Small intestine (tissue), 7 donors: ENCODE measurements around the gene WDR54. TPM values are rescaled to one million over a fixed set of nuclear protein-coding genes. Genes with fewer than 3 reads are reported as not detected.

Experiments
- DNase-seq, 2 donors: peaks; one replicate each; pipeline versions ENCODE4 v3.0.0 to v3.0.0-alpha.2; 2013
- FAIRE-seq: peaks from 2 replicates; lab custom pipeline; 2012; peaks lifted over from hg19 to GRCh38; lab: Jason Lieb, UNC
- H3K27ac ChIP-seq, 3 donors: one replicate each; pipeline ENCODE4 v1.5.1; 2013; ENCODE audit warnings: low read length in 2 of 3, mild to moderate bottlenecking in 2 of 3, control low read depth in 1 of 3, inconsistent platforms in 1 of 3, low read depth in 1 of 3, moderate library complexity in 1 of 3
- H3K27me3 ChIP-seq, 3 donors: one replicate each; pipeline ENCODE4 v1.6.1; 2013; ENCODE audit warnings: low read length in 3 of 3, inconsistent platforms in 1 of 3; ENCODE audit not compliant: control insufficient read depth in 3 of 3, insufficient read depth in 3 of 3
- H3K36me3 ChIP-seq, 3 donors: one replicate each; pipeline ENCODE4 v1.6.1; 2013; ENCODE audit warnings: low read length in 3 of 3, inconsistent platforms in 1 of 3, low read depth in 1 of 3, mild to moderate bottlenecking in 1 of 3, moderate library complexity in 1 of 3; ENCODE audit not compliant: control insufficient read depth in 3 of 3, insufficient read depth in 2 of 3
- H3K4me1 ChIP-seq, 3 donors: one replicate each; pipeline ENCODE4 v1.6.1; 2013; ENCODE audit warnings: low read length in 2 of 3, inconsistent platforms in 1 of 3, low read depth in 1 of 3, mild to moderate bottlenecking in 1 of 3, moderate library complexity in 1 of 3; ENCODE audit not compliant: control insufficient read depth in 3 of 3, insufficient read depth in 2 of 3
- H3K4me3 ChIP-seq, 3 donors: one replicate each; pipeline ENCODE4 v1.5.1; 2013; ENCODE audit warnings: low read length in 3 of 3, control low read depth in 1 of 3, inconsistent platforms in 1 of 3, low read depth in 1 of 3, mild to moderate bottlenecking in 1 of 3, moderate library complexity in 1 of 3
- H3K9me3 ChIP-seq, 2 donors: one replicate each; pipeline ENCODE4 v1.6.1; 2013; ENCODE audit warnings: low read depth in 1 of 2, low read length in 1 of 2; ENCODE audit not compliant: control insufficient read depth in 2 of 2, insufficient read depth in 1 of 2
- WGBS, 3 donors: extraction: QIAGEN DNeasy Blood & Tissue Kit; methylation state at CpG; one replicate each; pipeline ENCODE4 v1.1.7; 2013; 5-methylcytosine and 5-hydroxymethylcytosine counted together
- polyA plus RNA-seq, 4 donors: library from polyadenylated mRNA; stranded (reverse) in 3 of 4; unstranded in 1 of 4; fragments of 200-250 nt in 3 of 4; fragments of 120-200 nt in 1 of 4; gene quantifications; one replicate each; pipeline versions ENCODE4 v1.2.1 to v1.2.3, GENCODE V29; 2013
- donor health status: healthy with polysubstance abuse.
- donor health status: control.
- donor health status: control.
- donor health status: Bipolar disorder and iron deficiency.
- donor health status: healthy.

Gene WDR54
- polyA plus RNA-seq, 4 donors: 1.6 to 11.2 (median 6.2) TPM

DNA sequence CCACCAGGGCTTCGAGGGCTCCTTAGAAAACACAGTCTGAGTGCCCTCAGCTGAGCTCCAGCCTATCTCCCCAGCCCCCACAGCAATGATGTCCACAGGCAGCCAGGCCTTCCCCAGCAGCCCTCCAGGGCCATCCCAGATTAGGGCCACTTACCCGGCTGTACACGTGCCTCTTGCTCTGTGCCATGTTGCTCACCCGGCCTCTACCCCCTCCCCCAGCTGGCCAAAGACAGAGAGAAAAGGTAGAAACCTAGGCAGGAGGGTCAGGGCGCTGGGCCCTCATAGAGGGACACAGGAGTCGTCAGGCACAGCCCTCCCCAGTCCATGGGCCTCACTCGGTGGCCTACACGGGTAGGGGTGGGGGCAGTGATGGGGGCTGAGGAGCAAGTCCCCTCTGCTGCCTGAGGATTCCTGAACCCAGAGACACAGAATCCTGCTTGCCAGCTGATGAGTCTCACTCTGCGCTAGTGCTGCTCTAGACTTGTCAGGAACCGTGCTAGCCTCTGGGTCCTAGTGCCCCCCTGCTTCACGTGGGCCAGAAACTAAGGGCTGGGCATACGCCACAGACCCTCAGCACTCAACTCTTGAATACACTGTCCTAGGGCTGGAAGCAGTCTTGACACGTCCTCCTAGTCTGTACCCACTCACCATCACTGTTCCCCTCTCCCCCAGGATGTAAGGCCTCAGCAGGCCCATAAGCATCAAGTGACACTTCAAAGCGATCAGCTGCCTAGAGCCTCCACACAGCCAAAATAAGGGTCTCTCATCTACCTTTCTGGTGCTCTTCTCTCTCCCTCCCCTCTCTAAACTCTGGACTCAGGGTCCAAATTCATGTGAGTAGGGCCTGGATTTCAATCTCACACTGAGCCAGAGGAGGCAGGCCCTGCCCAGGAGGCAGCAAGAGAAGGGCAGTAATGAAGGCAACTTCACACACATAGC, 41.4 kb upstream of the WDR54 start, which contains the start of gene DCTN1:
TSS of gene DCTN1 (minus strand) at position 461 of the 939 bp plus-strand sequence. CDS start at position 187, 274 bp downstream.
- H3K27ac ChIP-seq: no peak within 1 kb of the TSS
- FAIRE-seq: no peak
- peak within 1 kb of the TSS in 1 of 3 donors; percentile 7 for H3K4me3 ChIP-seq
- H3K36me3 ChIP-seq: peaks cover 4 to 29% (median 22%) of the 10 kb centered on the region in 3 donors
- DNase-seq: peak; percentile 29 to 67
- WGBS, 3 donors: 24 to 37% (median 34%) methylated on average over 14 of the region's 14 CpGs
- no peaks in the 10 kb centered on the region for H3K9me3 ChIP-seq
- H3K4me1 ChIP-seq: peaks cover 0 to 9% (median 4%) of the 10 kb centered on the region in 3 donors
- no peaks in the 10 kb centered on the region for H3K27me3 ChIP-seq

DNA sequence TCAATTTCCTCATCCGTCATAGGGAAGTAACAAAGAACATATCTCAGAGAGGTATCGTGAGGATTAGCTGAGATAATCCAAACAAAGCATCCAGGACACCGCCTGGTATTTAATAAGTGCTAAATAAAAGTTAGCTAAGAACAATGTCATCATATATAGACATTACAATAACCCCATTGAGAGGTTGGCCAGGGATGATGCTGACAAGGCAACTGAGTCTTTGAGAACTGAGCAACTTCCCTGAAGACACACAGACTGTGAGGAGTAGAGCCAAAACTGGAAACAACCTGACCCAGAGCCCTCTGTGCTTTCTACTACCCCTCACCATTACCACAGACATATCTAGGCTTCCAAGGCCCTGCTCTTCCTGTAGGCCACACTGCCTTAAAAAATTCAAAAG, 39.8 kb upstream of the WDR54 start:
- H3K36me3 ChIP-seq: peaks cover 4 to 19% (median 16%) of the 10 kb centered on the region in 3 donors
- no peaks in the 10 kb centered on the region for H3K9me3 ChIP-seq
- WGBS, 3 donors: 93 to 95% (median 95%) methylated on average over 3 of the region's 3 CpGs
- DNase-seq: no peak
- H3K27ac ChIP-seq: no peak overlapping the region
- no peak for FAIRE-seq
- no peaks in the 10 kb centered on the region for H3K27me3 ChIP-seq
- peaks cover 0 to 9% (median 4%) of the 10 kb centered on the region in 3 donors for H3K4me1 ChIP-seq
- no peak overlapping the region for H3K4me3 ChIP-seq

DNA sequence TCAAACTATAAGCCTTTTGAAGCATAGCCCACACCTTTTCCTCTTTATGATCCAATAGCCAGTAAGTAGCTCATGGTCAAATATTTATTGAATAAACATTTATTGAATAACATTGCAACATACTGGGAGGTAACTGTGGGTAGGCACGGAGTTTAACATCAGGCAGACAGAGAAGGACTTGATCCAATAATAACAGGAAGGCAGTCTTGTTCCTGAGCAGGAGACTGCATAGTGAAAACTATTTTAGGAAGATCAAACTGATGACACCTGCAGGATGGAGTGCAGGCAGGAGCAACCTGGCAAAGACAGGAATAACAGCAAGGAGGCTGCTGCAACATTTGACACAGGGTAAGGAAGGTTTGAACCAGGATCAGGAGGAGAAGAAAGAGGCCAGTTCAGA, 38.3 kb upstream of the WDR54 start:
- Histone ChIP-seq H3K36me3 (peaks cover 0 to 10% (median 9%) of the 10 kb centered on the region in 3 donors), H3K4me3 (no peak overlapping the region), H3K4me1 (peaks cover 0 to 9% (median 4%) of the 10 kb centered on the region in 3 donors), H3K27me3 (no peaks in the 10 kb centered on the region), H3K27ac (no peak overlapping the region), H3K9me3 (no peaks in the 10 kb centered on the region)
- DNase-seq: peak in 1 of 2 donors; percentile 6
- no peak for FAIRE-seq
- 27 to 45% (median 44%) methylated on average over 1 of the region's 1 CpG for WGBS, 3 donors

DNA sequence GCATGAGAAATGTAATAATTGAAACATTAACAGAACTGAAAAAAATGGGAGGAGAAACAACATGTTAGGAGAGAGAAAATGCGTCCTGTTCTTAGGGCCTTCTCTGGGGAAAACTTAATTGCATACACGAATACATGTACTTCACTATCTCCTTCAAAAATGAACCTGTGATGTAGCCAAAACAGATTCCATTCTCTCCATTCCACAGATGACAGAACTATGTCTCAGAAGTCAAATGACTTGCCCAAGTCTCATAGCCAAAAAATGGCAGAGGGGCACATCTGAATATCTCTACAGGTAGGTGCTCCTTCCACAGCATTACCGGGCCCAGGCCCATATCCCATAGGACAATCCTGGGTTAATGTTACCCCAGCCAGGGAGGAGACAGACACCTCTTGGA, 37.5 kb upstream of the WDR54 start:
- WGBS, 3 donors: 79 to 92% (median 90%) methylated on average over 3 of the region's 3 CpGs
- DNase-seq (no peak), FAIRE-seq (no peak)
- Histone ChIP-seq H3K36me3 (peaks cover 0 to 10% (median 9%) of the 10 kb centered on the region in 3 donors), H3K4me1 (peaks cover 0 to 9% (median 6%) of the 10 kb centered on the region in 3 donors), H3K4me3 (no peak overlapping the region), H3K9me3 (no peaks in the 10 kb centered on the region), H3K27me3 (no peaks in the 10 kb centered on the region), H3K27ac (no peak overlapping the region)

DNA sequence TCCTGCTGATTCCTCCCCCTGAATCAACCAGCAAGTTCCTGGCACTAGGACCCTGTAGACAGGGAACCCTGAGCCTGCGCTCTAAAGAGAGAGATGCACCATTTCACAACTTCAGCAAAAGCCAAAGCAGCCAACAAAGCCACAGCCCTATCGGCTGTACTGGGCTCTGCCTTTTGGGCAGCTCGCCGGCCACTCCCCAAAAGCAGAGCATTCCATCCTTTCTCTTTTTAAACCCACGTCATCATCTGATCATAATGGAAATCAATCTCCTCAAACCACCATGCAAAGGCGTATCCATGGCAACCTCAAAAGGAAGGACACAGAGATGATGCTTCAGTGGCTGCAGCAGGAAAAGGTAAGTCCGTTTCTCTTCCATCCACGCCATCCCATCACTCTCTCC, 36.1 kb upstream of the WDR54 start:
- WGBS, 3 donors: 76 to 93% (median 89%) methylated on average over 8 of the region's 8 CpGs
- no peak for FAIRE-seq
- H3K4me1 ChIP-seq: peaks cover 6 to 11% (median 9%) of the 10 kb centered on the region in 3 donors

DNA sequence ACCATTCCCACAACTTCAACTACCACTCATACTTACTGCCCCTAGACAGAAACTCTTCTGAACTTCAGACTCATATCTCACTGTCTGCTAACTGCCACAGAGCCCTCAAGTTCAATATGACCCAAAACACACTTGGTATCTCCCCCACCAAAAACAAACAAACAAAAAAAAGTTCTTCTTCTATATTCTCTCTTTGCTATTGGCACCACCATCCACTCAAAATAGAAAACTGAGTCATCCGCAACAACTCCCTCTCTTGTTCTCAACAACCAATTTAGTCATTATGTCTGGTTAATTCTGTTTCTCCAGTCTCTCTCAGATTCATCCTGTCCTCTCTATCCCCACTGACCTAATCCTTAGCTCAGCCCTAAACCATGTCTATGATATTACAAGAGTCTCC, 34.2 kb upstream of the WDR54 start:
- WGBS, 3 donors: 89 to 97% (median 96%) methylated on average over 1 of the region's 1 CpG
- Histone ChIP-seq H3K27ac (no peak overlapping the region), H3K4me1 (peaks cover 2 to 12% (median 11%) of the 10 kb centered on the region in 3 donors), H3K36me3 (peaks cover 0 to 10% (median 9%) of the 10 kb centered on the region in 3 donors), H3K27me3 (peaks cover 0 to 1% (median 0%) of the 10 kb centered on the region in 3 donors), H3K4me3 (no peak overlapping the region), H3K9me3 (no peaks in the 10 kb centered on the region)
- no peak for FAIRE-seq
- no peak for DNase-seq

More for the DNA sequence above, 36.1 kb upstream of the WDR54 start:
- no peak for DNase-seq
- H3K9me3 ChIP-seq: no peaks in the 10 kb centered on the region
- no peaks in the 10 kb centered on the region for H3K27me3 ChIP-seq
- peaks cover 0 to 10% (median 9%) of the 10 kb centered on the region in 3 donors for H3K36me3 ChIP-seq
- H3K4me3 ChIP-seq: no peak overlapping the region
- no peak overlapping the region for H3K27ac ChIP-seq

DNA sequence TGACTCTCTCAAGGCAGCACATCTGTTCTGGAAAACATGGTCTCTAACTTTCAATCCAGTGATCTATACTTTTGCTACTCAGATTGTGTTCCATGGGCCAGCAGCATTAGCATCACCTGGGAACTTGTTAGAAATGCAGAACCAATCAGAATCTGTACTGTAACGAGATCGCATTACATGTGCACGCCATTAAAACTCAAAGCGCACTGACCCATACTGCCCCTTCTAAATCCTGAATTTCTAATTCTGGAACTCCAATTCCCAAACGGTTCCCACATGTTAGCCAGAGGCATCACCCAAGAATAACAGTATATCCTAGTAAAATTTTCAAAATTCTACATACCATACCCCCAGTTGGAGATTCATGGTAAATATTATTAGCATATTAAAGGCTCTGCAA, 30.9 kb upstream of the WDR54 start:
- Histone ChIP-seq H3K27me3 (peaks cover 0 to 3% (median 0%) of the 10 kb centered on the region in 3 donors), H3K36me3 (no peaks in the 10 kb centered on the region), H3K4me1 (peaks cover 2 to 12% (median 11%) of the 10 kb centered on the region in 3 donors), H3K27ac (no peak overlapping the region), H3K9me3 (no peaks in the 10 kb centered on the region), H3K4me3 (peak overlapping the region in 1 of 3 donors; percentile 86)
- WGBS, 3 donors: 58 to 69% (median 68%) methylated on average over 5 of the region's 5 CpGs
- no peak for FAIRE-seq
- no peak for DNase-seq

DNA sequence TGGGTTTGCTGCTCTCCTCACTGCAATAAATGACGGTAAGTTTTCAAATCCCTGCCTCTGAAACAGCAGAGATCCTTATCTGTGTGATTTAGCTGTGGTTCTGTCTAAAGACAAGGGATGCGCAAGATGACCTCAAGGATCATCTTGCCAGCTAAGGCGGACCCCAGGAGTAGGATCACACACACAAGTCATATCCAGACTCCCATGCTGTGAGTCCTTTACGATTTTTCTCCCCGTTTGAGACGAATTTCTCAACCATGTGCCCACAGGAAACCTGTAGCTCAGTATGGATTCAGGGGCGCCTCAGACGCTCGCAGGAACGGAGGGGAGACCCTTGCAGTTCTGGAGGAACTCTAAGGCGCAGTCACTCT, 30.3 kb upstream of the WDR54 start:
- Histone ChIP-seq H3K4me1 (peaks cover 2 to 12% (median 11%) of the 10 kb centered on the region in 3 donors), H3K9me3 (no peaks in the 10 kb centered on the region), H3K4me3 (peak overlapping the region; percentile 86 to 99 (median 88)), H3K27me3 (peaks cover 0 to 3% (median 0%) of the 10 kb centered on the region in 3 donors), H3K27ac (peak overlapping the region in 2 of 3 donors; percentile 84 to 93), H3K36me3 (no peaks in the 10 kb centered on the region)
- WGBS, 3 donors: 0 to 2% (median 0%) methylated on average over 11 of the region's 11 CpGs
- DNase-seq (no peak), FAIRE-seq (no peak)
